Gastroesophageal sphincter (tissue), 4 donors: ENCODE data around the gene MAPK11. TPM values are rescaled to one million over a fixed set of nuclear protein-coding genes. Genes with fewer than 3 reads are reported as not detected.

ENCODE experiments used
- ATAC-seq: fragments of 150-250 bp; one replicate; pipeline ENCODE4 v1.9.1; 2016; ENCODE audit warnings: mild to moderate bottlenecking, moderate library complexity
- H3K27ac ChIP-seq, 4 donors: fragments of 200-600 bp; sonication (generic) in 3 of 4; 1 replicate in 3 of 4; 2 replicates in 1 of 4; pipeline ENCODE4 v1.5.1; 2016 to 2019
- H3K27me3 ChIP-seq: fragments of 200-600 bp; sonication (generic); one replicate; pipeline ENCODE4 v1.5.1; 2019
- H3K36me3 ChIP-seq, 2 donors: fragments of 200-600 bp; sonication (generic); one replicate each; pipeline ENCODE4 v1.5.1; 2019; ENCODE audit warnings: control low read depth in 1 of 2
- H3K4me1 ChIP-seq, 3 donors: fragments of 200-600 bp; sonication (generic); 1 replicate in 2 of 3; 2 replicates in 1 of 3; pipeline ENCODE4 v1.5.1; 2016 to 2019; ENCODE audit warnings: control low read depth in 2 of 3
- H3K4me3 ChIP-seq, 2 donors: fragments of 200-600 bp; sonication (generic); one replicate each; pipeline ENCODE4 v1.5.1; 2019; ENCODE audit warnings: mild to moderate bottlenecking in 1 of 2, moderate library complexity in 1 of 2
- H3K9me3 ChIP-seq, 3 donors: fragments of 200-600 bp; sonication (generic); one replicate each; pipeline ENCODE4 v1.5.1; 2017 to 2019; ENCODE audit warnings: control low read depth in 2 of 3
- EP300 ChIP-seq: sonication (generic); formaldehyde crosslinking; IDR thresholded peaks from one replicate; pipeline ENCODE4 v1.6.1; 2017; ENCODE audit warnings: antibody characterized with exemption, mild to moderate bottlenecking
- POLR2A ChIP-seq, 2 donors: fragments of 450-650 bp; IDR thresholded peaks; one replicate each; pipeline ENCODE4 v1.6.1; 2017; ENCODE audit warnings: antibody characterized with exemption in 2 of 2, mild to moderate bottlenecking in 2 of 2, moderate library complexity in 1 of 2
- POLR2AphosphoS5 ChIP-seq: sonication (generic); formaldehyde crosslinking; IDR thresholded peaks from one replicate; pipeline ENCODE4 v1.6.1; 2017; ENCODE audit warnings: antibody characterized with exemption
- WGBS, 2 donors: methylation state at CpG; one replicate each; pipeline ENCODE4 v1.1.5; 2018; ENCODE audit warnings: low coverage in 1 of 2; 5-methylcytosine and 5-hydroxymethylcytosine counted together
- total RNA-seq, 4 donors: library from RNA; depleted of rRNA; stranded (reverse); fragments of >200 nt; gene quantifications; one replicate each; pipeline ENCODE4 v1.1.0, GENCODE V29; 2016
- TF ChIP-seq, protein P1 (sequence below), 4 experiments: fragments of 200-600 bp in 2 of 4; fragments of 450-650 bp in 2 of 4; sonication (generic) in 1 of 4; IDR thresholded peaks; one replicate each; pipeline ENCODE4 v1.5.1; 2017 to 2019; ENCODE audit warnings: antibody characterized with exemption in 4 of 4, mild to moderate bottlenecking in 2 of 4, moderate library complexity in 2 of 4

Gene MAPK11
- total RNA-seq, 4 donors from 2014 or later, result 6.8 to 11.5 (median 10.4) TPM

DNA sequence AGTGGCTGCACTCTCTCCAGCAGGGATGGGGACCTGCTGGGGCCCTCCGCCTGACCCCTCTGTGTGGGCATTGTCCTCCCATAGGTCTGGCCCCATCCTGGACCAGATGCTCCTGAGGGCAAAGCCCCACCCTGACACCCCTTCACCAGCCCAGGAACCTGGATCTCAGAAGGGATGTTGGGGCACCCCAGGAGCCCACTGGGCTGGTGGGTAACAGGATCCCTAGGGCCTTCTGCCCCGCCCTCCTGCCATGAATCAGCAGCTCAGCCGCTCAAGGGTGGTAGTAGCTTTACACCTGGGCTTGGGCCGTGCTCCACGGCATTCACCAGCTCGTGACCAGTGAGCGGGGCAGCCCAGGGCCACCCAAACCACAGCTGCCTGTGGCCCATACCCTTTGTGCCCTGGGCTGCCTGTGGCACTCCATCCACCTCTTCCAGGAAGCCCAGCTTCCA lies 7.7 kb downstream of the MAPK11 start:
- H3K36me3 ChIP-seq, result peaks cover 0 to 4% of the 10 kb centered on the region in 2 donors
- H3K9me3 ChIP-seq, result no peaks in the 10 kb centered on the region
- ATAC-seq, result no peak
- H3K27me3 ChIP-seq, result peaks cover 57% of the 10 kb centered on the region
- WGBS, 2 donors, result no CpG with 5 or more reads among the region's 7 CpGs
- no peak overlapping the region for H3K4me3 ChIP-seq
- peak overlapping the region in 1 of 4 donors; percentile 75 for H3K27ac ChIP-seq
- peaks cover 0 to 55% (median 12%) of the 10 kb centered on the region in 3 donors for H3K4me1 ChIP-seq
- TF ChIP-seq, protein P1, sequence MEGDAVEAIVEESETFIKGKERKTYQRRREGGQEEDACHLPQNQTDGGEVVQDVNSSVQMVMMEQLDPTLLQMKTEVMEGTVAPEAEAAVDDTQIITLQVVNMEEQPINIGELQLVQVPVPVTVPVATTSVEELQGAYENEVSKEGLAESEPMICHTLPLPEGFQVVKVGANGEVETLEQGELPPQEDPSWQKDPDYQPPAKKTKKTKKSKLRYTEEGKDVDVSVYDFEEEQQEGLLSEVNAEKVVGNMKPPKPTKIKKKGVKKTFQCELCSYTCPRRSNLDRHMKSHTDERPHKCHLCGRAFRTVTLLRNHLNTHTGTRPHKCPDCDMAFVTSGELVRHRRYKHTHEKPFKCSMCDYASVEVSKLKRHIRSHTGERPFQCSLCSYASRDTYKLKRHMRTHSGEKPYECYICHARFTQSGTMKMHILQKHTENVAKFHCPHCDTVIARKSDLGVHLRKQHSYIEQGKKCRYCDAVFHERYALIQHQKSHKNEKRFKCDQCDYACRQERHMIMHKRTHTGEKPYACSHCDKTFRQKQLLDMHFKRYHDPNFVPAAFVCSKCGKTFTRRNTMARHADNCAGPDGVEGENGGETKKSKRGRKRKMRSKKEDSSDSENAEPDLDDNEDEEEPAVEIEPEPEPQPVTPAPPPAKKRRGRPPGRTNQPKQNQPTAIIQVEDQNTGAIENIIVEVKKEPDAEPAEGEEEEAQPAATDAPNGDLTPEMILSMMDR (IDR thresholded peaks at IDR 0.05), result no peak
- no peak for TF ChIP-seq POLR2AphosphoS5
- TF ChIP-seq EP300, result no peak
- no peak for TF ChIP-seq POLR2A (IDR thresholded peaks at IDR 0.05)

GRCh38 chr22:50261615-50262459 lies 8.3 kb downstream of the MAPK11 start, which contains the start of gene MAPK12:
MAPK12 (minus strand) TSS chr22:50261683; CDS start chr22:50261509, 174 bp downstream.
- Histone ChIP-seq H3K9me3 (no peaks in the 10 kb centered on the region), H3K4me1 (peaks cover 0 to 49% (median 6%) of the 10 kb centered on the region in 3 donors), H3K27me3 (peaks cover 57% of the 10 kb centered on the region), H3K36me3 (peaks cover 0 to 5% of the 10 kb centered on the region in 2 donors), H3K4me3 (peak within 1 kb of the TSS; percentile 15 to 60), H3K27ac (peak within 1 kb of the TSS in 3 of 4 donors; percentile 70 to 78 (median 75))
- peak; percentile 52 for ATAC-seq
- TF ChIP-seq EP300 (no peak), POLR2A (IDR thresholded peaks at IDR 0.05) (no peak), POLR2AphosphoS5 (no peak)
- TF ChIP-seq, protein P1 (IDR thresholded peaks at IDR 0.05), result no peak
- 0 to 25% methylated on average over 1 to 9 of the region's 61 CpGs for WGBS, 2 donors

DNA sequence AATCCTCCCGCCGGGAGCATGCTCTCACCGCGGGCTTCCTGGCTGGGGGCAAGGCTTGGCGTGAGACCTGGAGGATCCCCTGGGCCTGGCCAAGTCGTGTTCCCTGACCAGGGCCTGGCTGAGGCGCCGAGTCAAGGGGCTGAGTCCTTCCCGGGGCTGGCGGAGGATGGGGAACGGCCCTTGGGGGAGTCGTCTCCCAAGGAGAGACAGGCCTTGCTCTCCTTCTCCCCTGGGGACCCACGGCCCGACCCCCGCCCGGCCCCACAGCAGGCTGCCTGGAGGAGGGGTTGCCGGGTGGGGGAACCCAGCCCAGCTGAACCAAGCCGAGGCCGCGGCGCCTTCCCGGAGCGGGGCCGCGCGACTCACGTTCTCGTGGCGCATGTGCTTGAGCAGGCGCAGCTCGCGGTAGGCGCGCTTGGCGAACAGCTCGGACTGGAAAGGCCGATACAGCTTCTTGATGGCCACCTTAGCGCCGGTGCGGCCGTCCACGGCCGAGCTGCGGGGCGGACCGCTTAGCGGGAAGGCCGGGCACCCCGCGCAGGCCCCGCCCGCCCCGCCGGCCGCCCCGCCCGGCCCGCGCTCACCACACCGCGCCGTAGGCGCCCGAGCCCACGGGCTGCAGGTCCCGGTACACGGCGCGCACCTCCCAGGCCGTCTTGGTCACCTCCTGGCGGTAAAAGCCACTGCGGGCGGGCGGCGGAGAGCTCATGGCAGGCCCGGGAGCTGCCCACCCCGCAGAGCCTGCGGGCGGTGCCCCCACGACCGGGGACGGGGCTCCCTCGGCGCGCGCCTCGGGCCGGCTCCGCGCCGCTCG lies 9.2 kb downstream of the MAPK11 start:
- WGBS, 2 donors, result no CpG with 5 or more reads among the region's 92 CpGs
- H3K27me3 ChIP-seq, result peaks cover 57% of the 10 kb centered on the region
- no peaks in the 10 kb centered on the region for H3K9me3 ChIP-seq
- peak overlapping the region; percentile 15 to 60 for H3K4me3 ChIP-seq
- peaks cover 0 to 45% (median 6%) of the 10 kb centered on the region in 3 donors for H3K4me1 ChIP-seq
- H3K36me3 ChIP-seq, result peaks cover 0 to 5% of the 10 kb centered on the region in 2 donors
- peak in 1 of 2 donors; percentile 23 for TF ChIP-seq POLR2A (IDR thresholded peaks at IDR 0.05)
- TF ChIP-seq POLR2AphosphoS5, result no peak
- peak overlapping the region in 3 of 4 donors; percentile 70 to 78 (median 75) for H3K27ac ChIP-seq
- peak; percentile 54 for ATAC-seq

- Histone ChIP-seq H3K27me3 (peaks cover 57% of the 10 kb centered on the region), H3K36me3 (peaks cover 0 to 5% of the 10 kb centered on the region in 2 donors), H3K9me3 (no peaks in the 10 kb centered on the region), H3K27ac (peak overlapping the region in 3 of 4 donors; percentile 70 to 78 (median 75)), H3K4me3 (peak overlapping the region; percentile 15 to 60), H3K4me1 (peaks cover 0 to 45% (median 6%) of the 10 kb centered on the region in 3 donors)
- WGBS, 2 donors, result 50% methylated on average over 1 of the region's 11 CpGs; no CpG with 5 or more reads in 1 of the 2 donors
- no peak for ATAC-seq
- TF ChIP-seq POLR2A (IDR thresholded peaks at IDR 0.05) (no peak), POLR2AphosphoS5 (no peak), EP300 (no peak)
These were observed 9.8 kb downstream of the MAPK11 start for GRCh38 chr22:50260434-50260800.

DNA sequence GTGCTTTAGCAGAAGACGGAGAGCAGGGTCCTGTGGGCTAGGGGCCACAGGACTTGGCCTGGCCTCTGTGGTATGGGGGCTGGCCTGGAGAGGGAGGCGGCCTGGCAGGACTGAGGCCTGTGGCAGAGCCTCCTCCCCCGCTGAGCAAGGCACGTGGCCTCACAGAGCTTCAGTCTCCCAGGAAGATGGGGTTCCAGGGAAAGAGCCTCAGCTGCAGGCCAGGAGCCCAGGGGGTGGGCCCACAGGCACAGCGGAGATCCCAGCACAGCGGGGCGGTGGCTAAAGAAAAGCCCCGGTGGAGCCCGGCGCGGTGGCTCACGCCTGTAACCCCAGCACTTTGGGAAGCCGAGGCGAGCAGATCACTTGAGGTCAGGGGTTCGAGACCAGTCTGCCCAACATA lies 10.9 kb downstream of the MAPK11 start:
- peaks cover 0 to 45% (median 6%) of the 10 kb centered on the region in 3 donors for H3K4me1 ChIP-seq
- peaks cover 0 to 12% of the 10 kb centered on the region in 2 donors for H3K36me3 ChIP-seq
- no peak overlapping the region for H3K4me3 ChIP-seq
- H3K9me3 ChIP-seq, result no peaks in the 10 kb centered on the region
- 50 to 100% methylated on average over 1 to 2 of the region's 15 CpGs for WGBS, 2 donors
- no peak overlapping the region for H3K27ac ChIP-seq
- H3K27me3 ChIP-seq, result peaks cover 57% of the 10 kb centered on the region
- ATAC-seq, result no peak
- TF ChIP-seq, protein P1 (IDR thresholded peaks at IDR 0.05), result no peak
- TF ChIP-seq EP300 (no peak), POLR2AphosphoS5 (no peak), POLR2A (IDR thresholded peaks at IDR 0.05) (no peak)
